ENCODE measurements around the gene CCDC141. TPM values are rescaled to one million over a fixed set of nuclear protein-coding genes. Genes with fewer than 3 reads are reported as not detected.

Gene CCDC141
- total and polyA plus RNA-seq, 2 experiments from 2014 or later, result 3.0 to 7.2 TPM

DNA sequence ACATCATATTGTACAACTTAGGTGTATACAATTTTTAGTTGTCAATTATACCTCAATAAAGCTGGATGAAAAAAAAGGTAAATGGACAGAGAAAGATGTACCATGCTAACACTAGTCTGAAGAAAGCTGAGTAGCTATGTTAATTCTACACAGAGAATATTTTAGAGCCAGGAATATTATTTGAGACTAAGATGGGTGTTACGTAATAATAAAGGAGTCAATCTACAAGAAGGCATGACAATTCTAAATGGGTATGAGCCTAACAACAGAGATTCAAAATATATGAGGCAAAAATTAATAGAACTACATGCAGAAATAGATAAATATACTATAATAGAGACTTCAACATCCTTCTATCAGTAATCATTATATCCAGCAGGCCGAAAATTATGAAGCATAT, 69.1 kb downstream of the CCDC141 start:
- Histone ChIP-seq H4K20me1 (ENCODE audit: insufficient read depth, poor library complexity, severe bottlenecking) (no peaks in the 10 kb centered on the region), H3K79me2 (no peaks in the 10 kb centered on the region), H2AFZ (no peak overlapping the region), H3K27ac (no peak overlapping the region), H3K36me3 (replicated peaks; ENCODE audit: insufficient read depth, low read depth) (no peaks in the 10 kb centered on the region), H3K9me2 (replicated peaks; ENCODE audit: insufficient read depth) (no peaks in the 10 kb centered on the region), H3K9me3 (ENCODE audit: low read depth) (no peaks in the 10 kb centered on the region), H3K4me1 (ENCODE audit: insufficient read depth) (no peaks in the 10 kb centered on the region), H3K4me3 (no peak overlapping the region), H3K4me2 (no peak overlapping the region), H3K27me3 (no peaks in the 10 kb centered on the region)
- TF ChIP-seq EZH2phosphoT487 (IDR thresholded peaks at IDR 0.05; ENCODE audit: low read depth, severe bottlenecking, unreplicated experiment) (no peak), EZH2 (IDR thresholded peaks at IDR 0.05; ENCODE audit: borderline replicate concordance) (no peak)
- TF ChIP-seq, protein P1, sequence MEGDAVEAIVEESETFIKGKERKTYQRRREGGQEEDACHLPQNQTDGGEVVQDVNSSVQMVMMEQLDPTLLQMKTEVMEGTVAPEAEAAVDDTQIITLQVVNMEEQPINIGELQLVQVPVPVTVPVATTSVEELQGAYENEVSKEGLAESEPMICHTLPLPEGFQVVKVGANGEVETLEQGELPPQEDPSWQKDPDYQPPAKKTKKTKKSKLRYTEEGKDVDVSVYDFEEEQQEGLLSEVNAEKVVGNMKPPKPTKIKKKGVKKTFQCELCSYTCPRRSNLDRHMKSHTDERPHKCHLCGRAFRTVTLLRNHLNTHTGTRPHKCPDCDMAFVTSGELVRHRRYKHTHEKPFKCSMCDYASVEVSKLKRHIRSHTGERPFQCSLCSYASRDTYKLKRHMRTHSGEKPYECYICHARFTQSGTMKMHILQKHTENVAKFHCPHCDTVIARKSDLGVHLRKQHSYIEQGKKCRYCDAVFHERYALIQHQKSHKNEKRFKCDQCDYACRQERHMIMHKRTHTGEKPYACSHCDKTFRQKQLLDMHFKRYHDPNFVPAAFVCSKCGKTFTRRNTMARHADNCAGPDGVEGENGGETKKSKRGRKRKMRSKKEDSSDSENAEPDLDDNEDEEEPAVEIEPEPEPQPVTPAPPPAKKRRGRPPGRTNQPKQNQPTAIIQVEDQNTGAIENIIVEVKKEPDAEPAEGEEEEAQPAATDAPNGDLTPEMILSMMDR (IDR thresholded peaks at IDR 0.05; ENCODE audit: poor library complexity), result no peak
- DNase-seq (ENCODE audit: low spot score), result no peak
- WGBS (ENCODE audit: low lambda C conversion rate, missing lambda C conversion rate), result 82% methylated on average over 2 of the region's 2 CpGs

DNA sequence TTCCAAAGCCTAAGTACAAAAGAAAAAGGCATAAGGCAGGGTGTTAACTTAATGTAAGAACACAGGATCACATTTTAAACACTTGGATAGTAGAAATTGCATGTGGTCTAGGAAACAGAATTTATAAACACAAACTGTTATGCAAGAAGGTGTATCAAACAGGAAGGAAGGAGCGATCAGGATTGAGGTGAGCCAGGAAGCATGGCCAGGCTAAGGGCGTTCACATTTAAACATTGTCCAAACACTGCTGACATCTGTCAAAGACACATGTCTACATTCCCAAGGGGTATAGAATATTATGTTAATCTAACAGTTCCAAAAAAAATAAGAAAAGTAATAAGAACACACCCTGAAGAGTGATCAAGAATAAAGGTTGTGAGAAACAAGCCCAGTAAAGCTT, 71.3 kb downstream of the CCDC141 start:
- Histone ChIP-seq H2AFZ (no peak overlapping the region), H3K9me2 (replicated peaks; ENCODE audit: insufficient read depth) (no peaks in the 10 kb centered on the region), H3K79me2 (no peaks in the 10 kb centered on the region), H3K27ac (no peak overlapping the region), H3K36me3 (replicated peaks; ENCODE audit: insufficient read depth, low read depth) (no peaks in the 10 kb centered on the region), H3K9me3 (ENCODE audit: low read depth) (no peaks in the 10 kb centered on the region), H4K20me1 (ENCODE audit: insufficient read depth, poor library complexity, severe bottlenecking) (no peaks in the 10 kb centered on the region), H3K27me3 (no peaks in the 10 kb centered on the region), H3K4me2 (no peak overlapping the region), H3K4me3 (no peak overlapping the region), H3K4me1 (ENCODE audit: insufficient read depth) (no peaks in the 10 kb centered on the region)
- no peak for DNase-seq (ENCODE audit: low spot score)
- 86% methylated on average over 2 of the region's 2 CpGs for WGBS (ENCODE audit: low lambda C conversion rate, missing lambda C conversion rate)
- TF ChIP-seq, protein P1 (IDR thresholded peaks at IDR 0.05; ENCODE audit: poor library complexity), result no peak
- TF ChIP-seq EZH2 (IDR thresholded peaks at IDR 0.05; ENCODE audit: borderline replicate concordance) (no peak), EZH2phosphoT487 (IDR thresholded peaks at IDR 0.05; ENCODE audit: low read depth, severe bottlenecking, unreplicated experiment) (no peak)

DNA sequence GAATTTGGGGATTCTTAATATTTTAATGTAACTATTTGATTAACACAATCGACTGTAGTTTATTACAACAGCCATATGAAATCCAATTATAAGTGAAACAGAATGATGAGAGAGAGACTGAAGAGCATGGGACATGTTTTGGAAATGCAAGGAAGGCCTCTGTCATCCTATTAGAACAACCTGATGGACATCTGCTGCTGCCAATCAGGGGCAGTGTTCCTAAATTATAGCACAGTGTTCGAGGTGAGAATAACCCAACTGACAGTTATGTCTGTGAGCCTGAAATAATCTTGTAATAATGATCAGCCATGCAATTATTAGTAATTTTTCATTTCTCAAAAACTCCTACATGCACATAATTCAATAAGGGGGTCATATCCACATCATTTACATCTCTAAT, 73.6 kb downstream of the CCDC141 start:
- Histone ChIP-seq H3K4me1 (ENCODE audit: insufficient read depth) (no peaks in the 10 kb centered on the region), H3K27ac (no peak overlapping the region), H3K36me3 (replicated peaks; ENCODE audit: insufficient read depth, low read depth) (no peaks in the 10 kb centered on the region), H3K4me3 (no peak overlapping the region), H3K9me3 (ENCODE audit: low read depth) (no peaks in the 10 kb centered on the region), H3K27me3 (no peaks in the 10 kb centered on the region), H3K79me2 (no peaks in the 10 kb centered on the region), H3K9me2 (replicated peaks; ENCODE audit: insufficient read depth) (no peaks in the 10 kb centered on the region), H2AFZ (no peak overlapping the region), H3K4me2 (no peak overlapping the region), H4K20me1 (ENCODE audit: insufficient read depth, poor library complexity, severe bottlenecking) (no peaks in the 10 kb centered on the region)
- DNase-seq (ENCODE audit: low spot score), result no peak
- TF ChIP-seq EZH2 (IDR thresholded peaks at IDR 0.05; ENCODE audit: borderline replicate concordance) (no peak), EZH2phosphoT487 (IDR thresholded peaks at IDR 0.05; ENCODE audit: low read depth, severe bottlenecking, unreplicated experiment) (no peak)
- TF ChIP-seq, protein P1 (IDR thresholded peaks at IDR 0.05; ENCODE audit: poor library complexity), result no peak
- WGBS (ENCODE audit: low lambda C conversion rate, missing lambda C conversion rate), result 93% methylated on average over 2 of the region's 2 CpGs

Measured in hepatocyte (in vitro differentiated cells).